ENCODE results near the gene TMED4.

The TMED4 gene

GRCh38 chr7:44530990-44531389 lies 51.0 kb downstream of the TMED4 start:
- Histone ChIP-seq H2AFZ (ENCODE audit: low read length) (no peak overlapping the region), H3K9me2 (replicated peaks; ENCODE audit: insufficient read depth, low read length) (no peaks in the 10 kb centered on the region), H3K9ac (ENCODE audit: low read length) (no peak overlapping the region), H3K79me2 (ENCODE audit: low read length) (no peaks in the 10 kb centered on the region), H4K20me1 (ENCODE audit: insufficient read depth, low read length) (no peaks in the 10 kb centered on the region), H3K4me1 (ENCODE audit: low read length) (no peaks in the 10 kb centered on the region), H3K27ac (ENCODE audit: low read length) (no peak overlapping the region), H3K27me3 (replicated peaks; ENCODE audit: insufficient read depth, low read length) (no peaks in the 10 kb centered on the region), H3K4me2 (ENCODE audit: low read depth, low read length) (no peak overlapping the region), H3K36me3 (replicated peaks; ENCODE audit: insufficient read depth, low read length) (no peaks in the 10 kb centered on the region), H3F3A (ENCODE audit: insufficient read depth, low read length) (no peaks in the 10 kb centered on the region), H3K4me3 (ENCODE audit: low read length) (no peak overlapping the region), H3K9me3 (replicated peaks; ENCODE audit: insufficient read depth, low read length) (no peaks in the 10 kb centered on the region)
- DNase-seq = no peak
- TF ChIP-seq CTCF (IDR thresholded peaks at IDR 0.05; ENCODE audit: low read length) (no peak), EZH2phosphoT487 (IDR thresholded peaks at IDR 0.05; ENCODE audit: low read length) (no peak), EZH2 (optimal IDR thresholded peaks at IDR 0.05; ENCODE audit: low read depth, low read length) (no peak)
